ENCODE measurements around the gene SERPINB1.

DNA sequence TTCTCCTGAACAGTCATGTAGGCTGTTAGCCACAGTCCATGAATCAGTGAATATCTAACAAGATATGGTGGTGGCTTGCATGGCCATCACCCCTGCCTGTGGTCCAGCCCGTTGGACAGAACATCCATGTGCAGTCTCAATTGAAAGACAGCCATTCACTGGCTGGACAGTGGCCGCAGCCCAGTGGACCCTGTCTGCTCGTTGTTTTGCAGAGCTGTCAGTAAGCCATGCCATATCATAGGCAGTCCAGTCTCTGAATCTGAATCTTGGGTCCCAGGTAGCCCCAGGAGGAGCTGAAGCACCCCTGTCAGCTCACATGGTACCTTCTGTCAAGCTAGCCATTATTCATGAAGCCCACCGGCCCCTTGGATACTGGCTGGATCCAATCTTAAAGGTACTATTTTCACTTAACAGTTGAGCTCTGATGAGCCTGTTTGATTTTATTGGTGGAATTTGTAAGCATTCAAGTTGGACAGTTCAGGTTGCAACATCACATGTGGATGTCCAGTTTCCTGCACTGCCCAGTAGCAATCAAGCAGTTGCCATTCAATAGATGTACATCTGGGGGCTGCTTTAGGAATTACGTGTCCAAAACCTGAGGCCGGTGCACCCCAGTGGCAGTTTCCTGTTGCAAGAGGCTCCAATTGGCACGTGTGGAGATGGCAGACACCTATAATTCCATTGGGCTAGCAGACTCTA is 37.8 kb downstream of the SERPINB1 start:
- TF ChIP-seq, protein P1, sequence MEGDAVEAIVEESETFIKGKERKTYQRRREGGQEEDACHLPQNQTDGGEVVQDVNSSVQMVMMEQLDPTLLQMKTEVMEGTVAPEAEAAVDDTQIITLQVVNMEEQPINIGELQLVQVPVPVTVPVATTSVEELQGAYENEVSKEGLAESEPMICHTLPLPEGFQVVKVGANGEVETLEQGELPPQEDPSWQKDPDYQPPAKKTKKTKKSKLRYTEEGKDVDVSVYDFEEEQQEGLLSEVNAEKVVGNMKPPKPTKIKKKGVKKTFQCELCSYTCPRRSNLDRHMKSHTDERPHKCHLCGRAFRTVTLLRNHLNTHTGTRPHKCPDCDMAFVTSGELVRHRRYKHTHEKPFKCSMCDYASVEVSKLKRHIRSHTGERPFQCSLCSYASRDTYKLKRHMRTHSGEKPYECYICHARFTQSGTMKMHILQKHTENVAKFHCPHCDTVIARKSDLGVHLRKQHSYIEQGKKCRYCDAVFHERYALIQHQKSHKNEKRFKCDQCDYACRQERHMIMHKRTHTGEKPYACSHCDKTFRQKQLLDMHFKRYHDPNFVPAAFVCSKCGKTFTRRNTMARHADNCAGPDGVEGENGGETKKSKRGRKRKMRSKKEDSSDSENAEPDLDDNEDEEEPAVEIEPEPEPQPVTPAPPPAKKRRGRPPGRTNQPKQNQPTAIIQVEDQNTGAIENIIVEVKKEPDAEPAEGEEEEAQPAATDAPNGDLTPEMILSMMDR (IDR thresholded peaks at IDR 0.05): no peak
- TF ChIP-seq POLR2A (IDR thresholded peaks at IDR 0.05): no peak

All from tibial nerve (tissue), 3 donors.